Caco-2 (cell line): Measurements from ENCODE around the gene ITPR1. TPM values are rescaled to one million over a fixed set of nuclear protein-coding genes. Genes with fewer than 3 reads are reported as not detected.
A peak's percentile ranks its signal among the peaks of the same experiment; 100 is the strongest.

Source experiments
- BruUV-seq: library from RNA; stranded (reverse); fragments of 400-500 nt; replicated peaks from 2 replicates; lab custom pipeline; 2021; lab: Mats Ljungman, UMichigan
- CTCF ChIA-PET: fragments of 300-600 bp; sonication (Branson Sonifier 250); formaldehyde crosslinking; loops from one replicate; lab custom pipeline; 2022; ENCODE audit warnings: antibody characterized with exemption; lab: Charles Lee
- POLR2A ChIA-PET: fragments of 300-600 bp; sonication (Branson Sonifier 250); formaldehyde crosslinking; loops from one replicate; lab custom pipeline; 2022; ENCODE audit warnings: antibody characterized with exemption; lab: Charles Lee
- DNase-seq, 2 experiments: peaks; one replicate each; pipeline versions ENCODE4 v3.0.0 to v3.0.0-alpha.2; 2020 to 2022
- H3K27me3 ChIP-seq: replicated peaks from 2 replicates; pipeline ENCODE4 v1.6.0; 2011; ENCODE audit warnings: low read length; ENCODE audit not compliant: control insufficient read depth, insufficient read depth
- H3K36me3 ChIP-seq: 2 replicates; pipeline ENCODE4 v1.5.1; 2011; ENCODE audit warnings: low read length; ENCODE audit not compliant: control insufficient read depth, insufficient read depth
- H3K4me1 ChIP-seq: fragments of 250-450 bp; sonication (Bioruptor Pico); 2 replicates; pipeline ENCODE4 v1.5.1; 2020; ENCODE audit warnings: mild to moderate bottlenecking
- H3K4me3 ChIP-seq: 2 replicates; pipeline ENCODE4 v1.5.1; 2011; ENCODE audit warnings: low read depth, mild to moderate bottlenecking, control low read depth, low read length
- H3K9me3 ChIP-seq: fragments of 250-450 bp; sonication (Bioruptor Pico); 2 replicates; pipeline ENCODE4 v1.5.1; 2020; ENCODE audit warnings: mild to moderate bottlenecking, moderate library complexity
- H3K27ac Mint-ChIP-seq: one replicate; pipeline ENCODE4 v1.8.0; 2022; ENCODE audit warnings: mixed read lengths; ENCODE audit not compliant: unreplicated experiment
- H3K27me3 Mint-ChIP-seq: one replicate; pipeline ENCODE4 v1.8.0; 2022; ENCODE audit warnings: mixed read lengths; ENCODE audit not compliant: insufficient read depth, unreplicated experiment
- H3K36me3 Mint-ChIP-seq: one replicate; pipeline ENCODE4 v1.8.0; 2022; ENCODE audit warnings: mild to moderate bottlenecking, mixed read lengths; ENCODE audit not compliant: insufficient read depth, unreplicated experiment
- H3K4me1 Mint-ChIP-seq: one replicate; pipeline ENCODE4 v1.8.0; 2022; ENCODE audit warnings: low read depth, mixed read lengths; ENCODE audit not compliant: unreplicated experiment
- H3K4me3 Mint-ChIP-seq: one replicate; pipeline ENCODE4 v1.8.0; 2022; ENCODE audit warnings: mild to moderate bottlenecking, moderate library complexity, mixed read lengths; ENCODE audit not compliant: unreplicated experiment
- H3K9me3 Mint-ChIP-seq: one replicate; pipeline ENCODE4 v1.8.0; 2022; ENCODE audit warnings: mixed read lengths; ENCODE audit not compliant: unreplicated experiment
- intact Hi-C: fragments of 100-400 bp; cut with micrococcal nuclease; formaldehyde crosslinking; loops from one replicate; pipeline ENCODE4 v1.10.0; 2022; ENCODE audit not compliant: unreplicated experiment
- total RNA-seq: library from RNA; stranded (reverse); gene quantifications from 2 replicates; pipeline ENCODE4 v1.2.3, GENCODE V29; 2022
- TF ChIP-seq, protein P1 (sequence below), 2 experiments: fragments of 200-600 bp in 1 of 2; IDR thresholded peaks; 1 replicate in 1 of 2; 2 replicates in 1 of 2; pipeline versions ENCODE4 v1.5.1 to v1.8.0; 2011 to 2022; ENCODE audit warnings: antibody characterized with exemption in 1 of 2, control low read depth in 1 of 2, inconsistent platforms in 1 of 2, low read depth in 1 of 2, low read length in 1 of 2, mild to moderate bottlenecking in 1 of 2, moderate library complexity in 1 of 2; ENCODE audit not compliant: insufficient read depth in 1 of 2, severe bottlenecking in 1 of 2, unreplicated experiment in 1 of 2

Gene ITPR1
- total RNA-seq, 1 experiment from 2014 or later: 10.4 TPM

DNA sequence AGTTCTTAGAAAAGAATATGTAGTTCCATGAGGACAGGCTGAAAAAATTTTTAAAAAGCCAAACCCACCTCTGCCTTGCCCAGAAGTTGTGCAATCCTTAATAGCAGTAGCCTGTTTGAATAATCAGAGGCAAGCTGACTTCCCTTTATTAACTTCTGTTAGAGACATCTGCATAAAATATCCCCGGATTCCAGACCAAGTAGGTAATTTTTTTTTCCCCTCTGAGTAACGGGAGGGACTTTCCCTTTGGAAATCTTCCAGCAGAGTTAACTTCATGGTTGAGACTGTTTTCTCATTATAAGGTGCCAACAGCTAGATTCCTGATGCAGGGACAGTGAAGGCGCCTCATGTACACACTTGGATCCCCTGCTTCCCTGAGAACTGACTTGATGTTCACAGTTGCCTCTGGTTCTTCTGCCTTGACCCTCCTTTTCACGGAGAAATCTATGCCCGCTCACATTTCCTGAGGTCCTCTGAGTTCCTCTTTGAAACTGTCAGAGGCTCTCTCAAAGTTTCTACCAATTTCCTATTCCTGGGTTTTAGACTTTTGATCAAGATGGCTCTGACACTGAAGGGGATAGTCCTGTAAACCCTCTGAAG is 258.5 kb downstream of the ITPR1 start:
- BruUV-seq: TSS peak; percentile 93
- Histone ChIP-seq H3K4me1 (peaks cover 45% of the 10 kb centered on the region), H3K9me3 (no peaks in the 10 kb centered on the region), H3K4me3 (no peak overlapping the region), H3K36me3 (no peaks in the 10 kb centered on the region), H3K27me3 (no peaks in the 10 kb centered on the region)
- POLR2A ChIA-PET: no interaction called here
- peak overlapping the region; percentile 18 for H3K4me3 Mint-ChIP-seq
- intact Hi-C loops: loop anchor here (1.0 kb wide), 2 partner anchors 7 to 29 kb away; no protein-coding TSS in a partner anchor
- H3K4me1 Mint-ChIP-seq: peaks cover 24% of the 10 kb centered on the region
- CTCF ChIA-PET: interaction anchor here (1.0 to 1.4 kb wide), 4 partner anchors 22 to 225 kb away, joined by 3 to 5 read pairs (median 4); no protein-coding TSS in a partner anchor
- H3K27me3 Mint-ChIP-seq: no peaks in the 10 kb centered on the region
- H3K36me3 Mint-ChIP-seq: peaks cover 5% of the 10 kb centered on the region
- peak overlapping the region; percentile 83 for H3K27ac Mint-ChIP-seq
- no peaks in the 10 kb centered on the region for H3K9me3 Mint-ChIP-seq
- TF ChIP-seq, protein P1, sequence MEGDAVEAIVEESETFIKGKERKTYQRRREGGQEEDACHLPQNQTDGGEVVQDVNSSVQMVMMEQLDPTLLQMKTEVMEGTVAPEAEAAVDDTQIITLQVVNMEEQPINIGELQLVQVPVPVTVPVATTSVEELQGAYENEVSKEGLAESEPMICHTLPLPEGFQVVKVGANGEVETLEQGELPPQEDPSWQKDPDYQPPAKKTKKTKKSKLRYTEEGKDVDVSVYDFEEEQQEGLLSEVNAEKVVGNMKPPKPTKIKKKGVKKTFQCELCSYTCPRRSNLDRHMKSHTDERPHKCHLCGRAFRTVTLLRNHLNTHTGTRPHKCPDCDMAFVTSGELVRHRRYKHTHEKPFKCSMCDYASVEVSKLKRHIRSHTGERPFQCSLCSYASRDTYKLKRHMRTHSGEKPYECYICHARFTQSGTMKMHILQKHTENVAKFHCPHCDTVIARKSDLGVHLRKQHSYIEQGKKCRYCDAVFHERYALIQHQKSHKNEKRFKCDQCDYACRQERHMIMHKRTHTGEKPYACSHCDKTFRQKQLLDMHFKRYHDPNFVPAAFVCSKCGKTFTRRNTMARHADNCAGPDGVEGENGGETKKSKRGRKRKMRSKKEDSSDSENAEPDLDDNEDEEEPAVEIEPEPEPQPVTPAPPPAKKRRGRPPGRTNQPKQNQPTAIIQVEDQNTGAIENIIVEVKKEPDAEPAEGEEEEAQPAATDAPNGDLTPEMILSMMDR (IDR thresholded peaks at IDR 0.05; ENCODE audit: insufficient read depth in 1 of 2, low read depth in 1 of 2, low read length in 1 of 2, severe bottlenecking in 1 of 2, unreplicated experiment in 1 of 2): no peak
- DNase-seq: no peak

DNA sequence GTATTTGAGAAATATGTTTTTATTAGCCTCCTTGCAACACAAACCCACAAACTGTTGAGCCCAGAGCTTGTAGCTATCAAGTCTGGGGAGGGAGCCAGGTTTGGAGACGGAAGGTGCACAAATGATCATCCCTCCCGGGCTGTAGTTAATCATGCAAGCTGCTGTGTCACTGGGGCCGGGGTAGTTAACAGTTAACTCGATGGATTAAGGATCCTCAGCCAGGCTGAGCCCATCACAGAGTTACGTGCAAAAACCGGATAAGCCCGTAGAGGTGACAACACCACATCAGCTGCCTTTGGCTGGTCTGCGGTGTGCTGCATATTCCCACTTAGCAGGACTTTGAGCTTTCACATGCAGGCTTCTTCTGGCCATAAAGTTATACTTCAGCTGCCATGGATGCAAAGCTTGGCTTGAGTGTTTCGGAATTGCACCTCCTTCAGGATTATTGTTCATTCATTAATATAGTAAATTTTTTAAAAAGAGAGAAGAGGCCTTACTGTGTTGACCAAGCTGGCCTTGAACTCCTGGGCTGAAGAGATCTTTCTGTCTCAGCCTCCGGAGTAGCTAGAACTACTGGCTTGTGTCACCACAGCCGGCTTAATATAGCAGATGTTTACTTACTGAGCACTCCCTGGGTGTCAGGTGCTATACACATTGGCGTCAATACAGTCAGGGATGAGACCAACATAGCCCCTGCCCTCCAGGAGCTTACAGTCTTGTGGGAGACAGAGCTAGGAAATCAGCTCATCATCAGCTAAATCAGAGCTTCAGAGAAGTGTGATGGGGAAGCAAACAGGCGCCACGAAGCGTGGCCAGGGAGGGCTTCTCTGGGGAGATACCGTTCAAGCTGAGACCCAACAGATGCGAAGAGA is 259.3 kb downstream of the ITPR1 start:
- peaks cover 19% of the 10 kb centered on the region for H3K4me1 Mint-ChIP-seq
- POLR2A ChIA-PET: interaction anchor here (0.5 kb wide), 1 partner anchor 360 kb away, joined by 3 read pairs; no protein-coding TSS in a partner anchor

More for the DNA sequence above, 259.3 kb downstream of the ITPR1 start:
- H3K27me3 ChIP-seq: no peaks in the 10 kb centered on the region
- peak overlapping the region; percentile 18 for H3K4me3 Mint-ChIP-seq
- TF ChIP-seq, protein P1 (IDR thresholded peaks at IDR 0.05; ENCODE audit: insufficient read depth in 1 of 2, low read depth in 1 of 2, low read length in 1 of 2, severe bottlenecking in 1 of 2, unreplicated experiment in 1 of 2): no peak
- no peaks in the 10 kb centered on the region for H3K27me3 Mint-ChIP-seq
- H3K36me3 ChIP-seq: no peaks in the 10 kb centered on the region
- peak; percentile 87 to 93 for DNase-seq
- intact Hi-C loops: loop anchor here (1.0 kb wide), 2 partner anchors 8 to 30 kb away; no protein-coding TSS in a partner anchor
- peaks cover 5% of the 10 kb centered on the region for H3K36me3 Mint-ChIP-seq
- H3K9me3 Mint-ChIP-seq: no peaks in the 10 kb centered on the region
- TSS peak; percentile 82 for BruUV-seq
- CTCF ChIA-PET: interaction anchor here (0.6 to 1.4 kb wide), 5 partner anchors 23 to 228 kb away, joined by 3 to 5 read pairs (median 3); no protein-coding TSS in a partner anchor
- peak overlapping the region; percentile 83 for H3K27ac Mint-ChIP-seq
- H3K4me1 ChIP-seq: peaks cover 49% of the 10 kb centered on the region
- H3K9me3 ChIP-seq: no peaks in the 10 kb centered on the region
- H3K4me3 ChIP-seq: no peak overlapping the region
